GM18520 (cell line): ENCODE data around the gene SCMH1.

ENCODE experiments used
- ATAC-seq: cut with Tn5 transposase; IDR thresholded peaks from one replicate; pipeline ENCODE4 v1.9.1; 2021; ENCODE audit not compliant: unreplicated experiment

Gene SCMH1

GRCh38 chr1:41101950-41102607 lies 140.0 kb downstream of the SCMH1 start:
- no peak for ATAC-seq

GRCh38 chr1:41101076-41101475 lies 141.0 kb downstream of the SCMH1 start:
- ATAC-seq: no peak

GRCh38 chr1:41100170-41100569 lies 141.9 kb downstream of the SCMH1 start:
- no peak for ATAC-seq

- ATAC-seq: no peak
Observed at GRCh38 chr1:41098730-41099460, 143.2 kb downstream of the SCMH1 start.

GRCh38 chr1:41097105-41097504 lies 145.0 kb downstream of the SCMH1 start:
- no peak for ATAC-seq

GRCh38 chr1:41093826-41094225 lies 148.3 kb downstream of the SCMH1 start:
- ATAC-seq: no peak

- ATAC-seq: no peak
Observed at GRCh38 chr1:41086921-41087320, 155.2 kb downstream of the SCMH1 start.

- ATAC-seq: no peak
Observed at GRCh38 chr1:41078616-41079015, 163.5 kb downstream of the SCMH1 start.

GRCh38 chr1:41078193-41078592 lies 163.9 kb downstream of the SCMH1 start:
- no peak for ATAC-seq

- ATAC-seq: no peak
Observed at GRCh38 chr1:41073971-41074370, 168.1 kb downstream of the SCMH1 start.

- ATAC-seq: no peak
Observed at GRCh38 chr1:41072051-41072450, 170.1 kb downstream of the SCMH1 start.

- ATAC-seq: no peak
Observed at GRCh38 chr1:41056907-41057306, 185.2 kb downstream of the SCMH1 start.

- no peak for ATAC-seq
Observed at GRCh38 chr1:41053316-41053715, 188.8 kb downstream of the SCMH1 start.

GRCh38 chr1:41051022-41051421 lies 191.1 kb downstream of the SCMH1 start:
- no peak for ATAC-seq

- ATAC-seq: no peak
Observed at GRCh38 chr1:41048540-41048939, 193.6 kb downstream of the SCMH1 start.

GRCh38 chr1:41046347-41046775 lies 195.7 kb downstream of the SCMH1 start:
- no peak for ATAC-seq

- no peak for ATAC-seq
Observed at GRCh38 chr1:41045740-41046139, 196.4 kb downstream of the SCMH1 start.

GRCh38 chr1:41044187-41044586 lies 197.9 kb downstream of the SCMH1 start:
- ATAC-seq: no peak

- ATAC-seq: no peak
Observed at GRCh38 chr1:41041614-41042270, 200.4 kb downstream of the SCMH1 start.

- ATAC-seq: no peak
Observed at GRCh38 chr1:41038110-41038509, 204.0 kb downstream of the SCMH1 start.

- no peak for ATAC-seq
Observed at GRCh38 chr1:41037116-41037903, 204.8 kb downstream of the SCMH1 start.
